Trophoblast cell (in vitro differentiated cells and primary cell): Measurements from ENCODE around the gene TDP1.
A peak's percentile ranks its signal among the peaks of the same experiment; 100 is the strongest.

Experiments used
- DNase-seq, 2 donors: peaks; one replicate each; pipeline ENCODE4 v3.0.0-alpha.2; 2016
- H2AFZ ChIP-seq: 2 replicates; pipeline ENCODE4 v1.6.1; 2013; ENCODE audit warnings: low read length, moderate library complexity, mild to moderate bottlenecking; ENCODE audit not compliant: insufficient read depth, poor library complexity
- H2AK5ac ChIP-seq: 2 replicates; pipeline ENCODE4 v1.6.1; 2013; ENCODE audit warnings: mild to moderate bottlenecking, low read length
- H2BK120ac ChIP-seq: 2 replicates; pipeline ENCODE4 v1.6.1; 2013; ENCODE audit warnings: low read length, mild to moderate bottlenecking, moderate library complexity; ENCODE audit not compliant: insufficient read depth, poor library complexity
- H2BK12ac ChIP-seq: 2 replicates; pipeline ENCODE4 v1.6.1; 2013; ENCODE audit warnings: mild to moderate bottlenecking, low read length, moderate library complexity
- H2BK5ac ChIP-seq: 2 replicates; pipeline ENCODE4 v1.6.1; 2013; ENCODE audit warnings: low read length, low read depth, moderate library complexity, mild to moderate bottlenecking; ENCODE audit not compliant: poor library complexity
- H3K14ac ChIP-seq: 2 replicates; pipeline ENCODE4 v1.6.1; 2013; ENCODE audit warnings: mild to moderate bottlenecking, low read length
- H3K18ac ChIP-seq: 2 replicates; pipeline ENCODE4 v1.6.1; 2013; ENCODE audit warnings: mild to moderate bottlenecking, low read length
- H3K23ac ChIP-seq: 2 replicates; pipeline ENCODE4 v1.6.1; 2013; ENCODE audit warnings: low read length
- H3K27ac ChIP-seq: 2 replicates; pipeline ENCODE4 v1.5.1; 2013; ENCODE audit warnings: low read depth, mild to moderate bottlenecking, inconsistent platforms, low read length, moderate library complexity
- H3K27me3 ChIP-seq: 2 replicates; pipeline ENCODE4 v1.6.1; 2013; ENCODE audit warnings: inconsistent platforms, mild to moderate bottlenecking, low read length, moderate library complexity; ENCODE audit not compliant: insufficient read depth
- H3K36me3 ChIP-seq, 2 experiments: 1 replicate in 1 of 2; 2 replicates in 1 of 2; pipeline ENCODE4 v1.6.1; 2013; ENCODE audit warnings: low read length in 2 of 2, mild to moderate bottlenecking in 2 of 2, moderate library complexity in 1 of 2; ENCODE audit not compliant: insufficient read depth in 2 of 2, control insufficient read depth in 1 of 2
- H3K4ac ChIP-seq: 2 replicates; pipeline ENCODE4 v1.6.1; 2013; ENCODE audit warnings: low read depth, mild to moderate bottlenecking, low read length, moderate library complexity
- H3K4me1 ChIP-seq, 2 experiments: 1 replicate in 1 of 2; 2 replicates in 1 of 2; pipeline ENCODE4 v1.6.1; 2013; ENCODE audit warnings: low read length in 2 of 2, mild to moderate bottlenecking in 2 of 2, moderate library complexity in 1 of 2; ENCODE audit not compliant: insufficient read depth in 2 of 2, control insufficient read depth in 1 of 2
- H3K4me2 ChIP-seq: 2 replicates; pipeline ENCODE4 v1.6.1; 2013; ENCODE audit warnings: inconsistent platforms, mild to moderate bottlenecking, low read length, moderate library complexity
- H3K4me3 ChIP-seq: 2 replicates; pipeline ENCODE4 v1.5.1; 2013; ENCODE audit warnings: mild to moderate bottlenecking, low read depth, low read length, inconsistent platforms
- H3K79me1 ChIP-seq: one replicate; pipeline ENCODE4 v1.6.1; 2013; ENCODE audit warnings: low read length
- H3K79me2 ChIP-seq: 2 replicates; pipeline ENCODE4 v1.6.1; 2013; ENCODE audit warnings: low read length, mild to moderate bottlenecking; ENCODE audit not compliant: control insufficient read depth, insufficient read depth, poor library complexity
- H3K9ac ChIP-seq: 2 replicates; pipeline ENCODE4 v1.6.1; 2013; ENCODE audit warnings: mild to moderate bottlenecking, low read length
- H3K9me3 ChIP-seq: 2 replicates; pipeline ENCODE4 v1.6.1; 2013; ENCODE audit warnings: low read depth, mild to moderate bottlenecking, control low read depth, inconsistent platforms, low read length; ENCODE audit not compliant: insufficient read depth
- H4K12ac ChIP-seq: 2 replicates; pipeline ENCODE4 v1.6.1; 2013; ENCODE audit warnings: low read depth, mild to moderate bottlenecking, low read length, moderate library complexity
- H4K8ac ChIP-seq: 2 replicates; pipeline ENCODE4 v1.6.1; 2013; ENCODE audit warnings: low read depth, mild to moderate bottlenecking, low read length, moderate library complexity
- H4K91ac ChIP-seq: one replicate; pipeline ENCODE4 v1.6.1; 2013; ENCODE audit warnings: low read depth, mild to moderate bottlenecking, low read length, moderate library complexity
- WGBS: extraction: QIAGEN DNeasy Blood & Tissue Kit; methylation state at CpG from one replicate; pipeline ENCODE4 v1.1.7; 2013; ENCODE audit warnings: missing lambda C conversion rate; ENCODE audit not compliant: insufficient read length, insufficient coverage; ENCODE audit errors: extremely low coverage; 5-methylcytosine and 5-hydroxymethylcytosine counted together

Gene TDP1

GRCh38 chr14:89955022-89955744, 544 bp upstream of the TDP1 start:
- DNase-seq = no peak
- H2BK120ac ChIP-seq = no peak overlapping the region
- peak overlapping the region; percentile 18 for H2AFZ ChIP-seq
- H3K18ac ChIP-seq = no peak overlapping the region
- no peak overlapping the region for H3K23ac ChIP-seq
- peak overlapping the region; percentile 63 for H4K8ac ChIP-seq
- no peak overlapping the region for H4K12ac ChIP-seq
- peaks cover 3 to 4% of the 10 kb centered on the region in 2 experiments for H3K4me1 ChIP-seq
- H2BK5ac ChIP-seq = no peak overlapping the region
- WGBS = no CpG with 5 or more reads among the region's 20 CpGs
- no peak overlapping the region for H2BK12ac ChIP-seq
- peaks cover 11% of the 10 kb centered on the region for H3K79me2 ChIP-seq
- H3K9me3 ChIP-seq = peaks cover 3% of the 10 kb centered on the region
- H3K4me3 ChIP-seq = peak overlapping the region; percentile 60
- peak overlapping the region; percentile 62 for H3K9ac ChIP-seq
- no peak overlapping the region for H3K4ac ChIP-seq
- peak overlapping the region; percentile 59 for H3K27ac ChIP-seq
- peak overlapping the region; percentile 93 for H3K4me2 ChIP-seq
- no peak overlapping the region for H3K14ac ChIP-seq
- H2AK5ac ChIP-seq = no peak overlapping the region
- H3K36me3 ChIP-seq = peaks cover 7 to 9% of the 10 kb centered on the region in 2 experiments
- H3K27me3 ChIP-seq = no peaks in the 10 kb centered on the region
- H4K91ac ChIP-seq = peak overlapping the region; percentile 33
- H3K79me1 ChIP-seq = peaks cover 13% of the 10 kb centered on the region

DNA sequence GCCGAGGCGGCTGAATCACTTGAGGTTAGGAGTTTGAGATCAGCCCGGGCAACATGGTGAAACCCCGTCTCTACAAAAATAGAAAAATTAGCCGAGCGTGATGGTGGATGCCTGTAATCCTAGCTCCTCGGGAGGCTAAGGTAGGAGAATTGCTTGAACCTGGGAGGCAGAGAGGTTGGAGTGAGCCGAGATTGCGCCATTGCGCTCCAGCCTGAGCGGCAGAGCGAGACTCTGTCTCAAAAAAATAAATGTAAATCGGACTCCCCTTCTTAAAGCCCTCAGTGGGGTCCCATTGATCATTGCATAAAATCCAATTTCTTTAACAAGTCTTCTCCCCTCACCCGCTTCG, 908 bp downstream of the TDP1 start:
- H3K27ac ChIP-seq = peak overlapping the region; percentile 16
- no peak overlapping the region for H2BK5ac ChIP-seq
- peaks cover 7% of the 10 kb centered on the region in 2 experiments for H3K36me3 ChIP-seq
- peaks cover 11% of the 10 kb centered on the region for H3K79me2 ChIP-seq
- peaks cover 4 to 5% of the 10 kb centered on the region in 2 experiments for H3K4me1 ChIP-seq
- H2BK120ac ChIP-seq = peak overlapping the region; percentile 4
- H3K18ac ChIP-seq = peak overlapping the region; percentile 83
- no peaks in the 10 kb centered on the region for H3K27me3 ChIP-seq
- peak overlapping the region; percentile 15 for H3K4ac ChIP-seq
- WGBS = no CpG with 5 or more reads among the region's 15 CpGs
- no peak overlapping the region for H2AK5ac ChIP-seq
- H2BK12ac ChIP-seq = no peak overlapping the region
- H4K8ac ChIP-seq = peak overlapping the region; percentile 87
- H3K4me2 ChIP-seq = peak overlapping the region; percentile 71
- H3K9ac ChIP-seq = peak overlapping the region; percentile 14
- H3K14ac ChIP-seq = no peak overlapping the region
- H3K9me3 ChIP-seq = peaks cover 3% of the 10 kb centered on the region
- H3K23ac ChIP-seq = no peak overlapping the region
- H2AFZ ChIP-seq = peak overlapping the region; percentile 73
- H3K79me1 ChIP-seq = peaks cover 13% of the 10 kb centered on the region
- H4K91ac ChIP-seq = peak overlapping the region; percentile 79
- peak overlapping the region; percentile 61 for H4K12ac ChIP-seq
- DNase-seq = no peak
- peak overlapping the region; percentile 96 for H3K4me3 ChIP-seq

DNA sequence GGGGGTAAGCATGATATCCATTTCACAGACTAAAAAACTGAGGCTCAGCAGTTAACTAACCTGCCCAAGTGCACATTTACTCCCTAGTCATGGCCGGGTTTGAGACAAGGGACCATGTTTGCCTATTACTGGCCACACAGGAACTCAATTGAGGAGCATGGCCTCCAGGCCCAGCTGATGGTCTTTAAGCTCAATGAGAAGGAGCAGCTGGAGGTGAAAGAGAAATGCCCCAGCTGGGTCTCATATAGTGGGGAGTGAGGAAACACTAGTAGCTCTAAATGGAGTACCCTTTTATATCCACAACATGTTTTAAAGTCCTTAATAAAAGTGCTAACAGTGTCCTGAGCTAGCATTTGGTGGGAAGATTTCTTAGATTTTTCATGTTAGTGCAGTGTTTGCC, 1.6 kb downstream of the TDP1 start:
- no peak overlapping the region for H4K8ac ChIP-seq

GRCh38 chr14:89957791-89958190, 2.1 kb downstream of the TDP1 start:
- Histone ChIP-seq H3K27me3 (no peaks in the 10 kb centered on the region), H3K4me1 (peaks cover 4 to 5% of the 10 kb centered on the region in 2 experiments), H3K79me2 (peaks cover 11% of the 10 kb centered on the region), H4K8ac (no peak overlapping the region), H2BK120ac (no peak overlapping the region), H3K4me2 (no peak overlapping the region), H3K9ac (no peak overlapping the region), H3K14ac (no peak overlapping the region), H3K9me3 (peaks cover 3% of the 10 kb centered on the region), H3K27ac (no peak overlapping the region), H2BK12ac (no peak overlapping the region), H3K23ac (no peak overlapping the region), H3K18ac (no peak overlapping the region), H2AFZ (no peak overlapping the region), H4K91ac (no peak overlapping the region), H4K12ac (no peak overlapping the region), H3K4ac (no peak overlapping the region), H2AK5ac (no peak overlapping the region), H3K36me3 (peaks cover 7 to 10% of the 10 kb centered on the region in 2 experiments), H3K4me3 (no peak overlapping the region), H2BK5ac (no peak overlapping the region), H3K79me1 (peaks cover 13% of the 10 kb centered on the region)
- DNase-seq = no peak
- no CpG with 5 or more reads among the region's 8 CpGs for WGBS

More for the DNA sequence above, 1.6 kb downstream of the TDP1 start:
- H3K4ac ChIP-seq = peak overlapping the region; percentile 2
- no peak overlapping the region for H2AK5ac ChIP-seq
- no peak overlapping the region for H3K4me3 ChIP-seq
- WGBS = no CpG with 5 or more reads among the region's 1 CpG
- peaks cover 11% of the 10 kb centered on the region for H3K79me2 ChIP-seq
- no peak overlapping the region for H3K9ac ChIP-seq
- H2BK5ac ChIP-seq = no peak overlapping the region
- no peak overlapping the region for H2AFZ ChIP-seq
- H2BK12ac ChIP-seq = no peak overlapping the region
- H3K23ac ChIP-seq = no peak overlapping the region
- peaks cover 13% of the 10 kb centered on the region for H3K79me1 ChIP-seq
- H3K4me2 ChIP-seq = peak overlapping the region; percentile 29
- H3K14ac ChIP-seq = no peak overlapping the region
- H3K18ac ChIP-seq = no peak overlapping the region
- H3K36me3 ChIP-seq = peaks cover 7% of the 10 kb centered on the region in 2 experiments
- no peak overlapping the region for H4K12ac ChIP-seq
- peaks cover 3% of the 10 kb centered on the region for H3K9me3 ChIP-seq
- no peak overlapping the region for H4K91ac ChIP-seq
- peaks cover 4 to 5% of the 10 kb centered on the region in 2 experiments for H3K4me1 ChIP-seq
- no peak for DNase-seq
- no peaks in the 10 kb centered on the region for H3K27me3 ChIP-seq
- H2BK120ac ChIP-seq = no peak overlapping the region
- H3K27ac ChIP-seq = no peak overlapping the region
